Activated naive CD8-positive, alpha-beta T cell treated with anti-CD3 and anti-CD28 coated beads, Interleukin-2, amount 10 ng/mL, durations not matched to agents 7 days and 5 days (primary cell): ENCODE measurements around the gene ZSWIM3. TPM values are rescaled to one million over a fixed set of nuclear protein-coding genes. Genes with fewer than 3 reads are reported as not detected.
A peak's percentile ranks its signal among the peaks of the same experiment; 100 is the strongest.

Experiments used
- ATAC-seq: fragments of 150-1000 bp; cut with Tn5 transposase; one replicate; pipeline ENCODE4 v1.10.0; 2021; ENCODE audit warnings: low read depth, moderate library complexity
- POLR2A ChIA-PET: fragments of 350-600 bp; sonication (Branson Sonifier 250); formaldehyde crosslinking; loops from one replicate; lab custom pipeline; 2021; ENCODE audit warnings: antibody characterized with exemption; lab: Charles Lee
- DNase-seq: peaks from one replicate; pipeline ENCODE4 v3.0.0; 2021
- H3K27ac Mint-ChIP-seq: one replicate; pipeline ENCODE4 v1.8.0; 2022; ENCODE audit warnings: mild to moderate bottlenecking, mixed read lengths
- H3K27me3 Mint-ChIP-seq: one replicate; pipeline ENCODE4 v1.8.0; 2022; ENCODE audit warnings: mild to moderate bottlenecking, moderate library complexity, mixed read lengths
- H3K36me3 Mint-ChIP-seq: one replicate; pipeline ENCODE4 v1.8.0; 2021; ENCODE audit warnings: mild to moderate bottlenecking, mixed read lengths
- H3K4me1 Mint-ChIP-seq: one replicate; pipeline ENCODE4 v1.8.0; 2021; ENCODE audit warnings: mixed read lengths
- H3K4me3 Mint-ChIP-seq: one replicate; pipeline ENCODE4 v1.8.0; 2022; ENCODE audit warnings: mild to moderate bottlenecking, moderate library complexity, mixed read lengths
- H3K9me3 Mint-ChIP-seq: one replicate; pipeline ENCODE4 v1.8.0; 2021; ENCODE audit warnings: mixed read lengths
- total RNA-seq, 2 experiments: library from RNA; stranded (reverse); gene quantifications; one replicate each; pipeline ENCODE4 v1.2.3, GENCODE V29; 2021

ZSWIM3 gene
- 1 to 10 TPM; 5.3 to 5.7 TPM for total RNA-seq

GRCh38 chr20:45857114-45857881 lies at the start of gene ZSWIM3, which contains the start of gene ACOT8:
TSS of gene ZSWIM3 (plus strand) at chr20:45857614. CDS start at chr20:45857826, 212 bp downstream.
TSS of gene ACOT8 (minus strand) at chr20:45857392. CDS start at chr20:45857315, 77 bp downstream.
- POLR2A ChIA-PET, result interaction anchor here (0.8 to 3.8 kb wide), 17 partner anchors 9 to 113 kb away, joined by 3 to 33 read pairs (median 6); partner anchors contain the start of genes CTSA, NEURL2, PCIF1 and SNX21
- H3K27me3 Mint-ChIP-seq, result no peaks in the 10 kb centered on the region
- peak within 1 kb of the TSS; percentile 99 for H3K27ac Mint-ChIP-seq
- peak; percentile 97 for ATAC-seq
- peak within 1 kb of the TSS; percentile 94 for H3K4me3 Mint-ChIP-seq
- peaks cover 29% of the 10 kb centered on the region for H3K4me1 Mint-ChIP-seq
- peaks cover 13% of the 10 kb centered on the region for H3K36me3 Mint-ChIP-seq
- peak; percentile 79 for DNase-seq
- H3K9me3 Mint-ChIP-seq, result no peaks in the 10 kb centered on the region

GRCh38 chr20:45810191-45810970 lies 47.0 kb upstream of the ZSWIM3 start:
- H3K36me3 Mint-ChIP-seq, result peaks cover 45% of the 10 kb centered on the region
- POLR2A ChIA-PET, result no interaction called here
- H3K4me3 Mint-ChIP-seq, result no peak overlapping the region
- no peaks in the 10 kb centered on the region for H3K9me3 Mint-ChIP-seq
- peaks cover 18% of the 10 kb centered on the region for H3K4me1 Mint-ChIP-seq
- H3K27ac Mint-ChIP-seq, result peak overlapping the region; percentile 63
- ATAC-seq (no peak), DNase-seq (no peak)
- H3K27me3 Mint-ChIP-seq, result no peaks in the 10 kb centered on the region

- peaks cover 23% of the 10 kb centered on the region for H3K4me1 Mint-ChIP-seq
Measured at GRCh38 chr20:45812157-45813005, 45.0 kb upstream of the ZSWIM3 start, which contains the start of gene UBE2C. TSS of gene UBE2C (plus strand) at chr20:45812644. CDS start at chr20:45812696, 52 bp downstream.

GRCh38 chr20:45813006-45813340 lies 44.4 kb upstream of the ZSWIM3 start:
- Mint-ChIP-seq H3K4me3 (peak overlapping the region; percentile 92), H3K4me1 (peaks cover 23% of the 10 kb centered on the region), H3K36me3 (peaks cover 49% of the 10 kb centered on the region), H3K27me3 (no peaks in the 10 kb centered on the region), H3K9me3 (no peaks in the 10 kb centered on the region), H3K27ac (peak overlapping the region; percentile 87)
- no peak for DNase-seq
- no peak for ATAC-seq
- POLR2A ChIA-PET, result interaction anchor here (0.8 to 3.3 kb wide), 12 partner anchors 9 to 397 kb away, joined by 3 to 25 read pairs (median 6); partner anchors contain the start of genes ACOT8, CTSA, DNTTIP1 and NEURL2

More at GRCh38 chr20:45812157-45813005, 45.0 kb upstream of the ZSWIM3 start, which contains the start of gene UBE2C:
- H3K9me3 Mint-ChIP-seq, result no peaks in the 10 kb centered on the region
- H3K27ac Mint-ChIP-seq, result peak within 1 kb of the TSS; percentile 87
- H3K36me3 Mint-ChIP-seq, result peaks cover 47% of the 10 kb centered on the region
- peak within 1 kb of the TSS; percentile 92 for H3K4me3 Mint-ChIP-seq
- no peaks in the 10 kb centered on the region for H3K27me3 Mint-ChIP-seq
- DNase-seq, result peak; percentile 92
- ATAC-seq, result peak; percentile 100
- POLR2A ChIA-PET, result interaction anchor here (0.7 to 3.3 kb wide), 13 partner anchors 10 to 396 kb away, joined by 3 to 25 read pairs (median 6); partner anchors contain the start of genes ACOT8, CTSA, DNTTIP1 and NEURL2

- H3K36me3 Mint-ChIP-seq, result peaks cover 50% of the 10 kb centered on the region
- H3K4me1 Mint-ChIP-seq, result peaks cover 23% of the 10 kb centered on the region
- DNase-seq (no peak), ATAC-seq (no peak)
- POLR2A ChIA-PET, result interaction anchor here (0.9 to 3.3 kb wide), 10 partner anchors 11 to 397 kb away, joined by 3 to 25 read pairs (median 6); partner anchors contain the start of genes ACOT8, CTSA, DNTTIP1 and NEURL2
- peak overlapping the region; percentile 87 for H3K27ac Mint-ChIP-seq
- H3K27me3 Mint-ChIP-seq, result no peaks in the 10 kb centered on the region
- H3K4me3 Mint-ChIP-seq, result peak overlapping the region; percentile 92
- no peaks in the 10 kb centered on the region for H3K9me3 Mint-ChIP-seq
Measured at GRCh38 chr20:45813489-45813888, 43.9 kb upstream of the ZSWIM3 start.

DNA sequence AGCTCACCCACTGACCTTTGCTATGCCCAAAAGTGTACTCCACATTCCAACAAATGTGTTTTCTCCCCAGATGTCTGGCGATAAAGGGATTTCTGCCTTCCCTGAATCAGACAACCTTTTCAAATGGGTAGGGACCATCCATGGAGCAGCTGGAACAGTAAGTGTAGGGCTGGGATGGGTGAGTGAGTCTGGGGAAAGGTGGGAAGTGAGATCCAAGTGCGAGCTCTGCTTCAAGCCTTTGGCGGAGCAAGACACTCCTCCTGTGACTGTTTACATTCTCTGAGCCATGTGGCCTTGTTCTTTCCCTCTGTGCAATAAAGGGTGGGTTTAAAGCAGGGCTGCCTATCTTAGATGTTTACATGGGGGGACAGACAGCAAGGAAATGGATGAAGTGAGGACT lies 43.1 kb upstream of the ZSWIM3 start:
- Mint-ChIP-seq H3K4me1 (peaks cover 21% of the 10 kb centered on the region), H3K9me3 (no peaks in the 10 kb centered on the region), H3K27me3 (no peaks in the 10 kb centered on the region), H3K4me3 (peak overlapping the region; percentile 40), H3K36me3 (peaks cover 48% of the 10 kb centered on the region), H3K27ac (no peak overlapping the region)
- ATAC-seq (no peak), DNase-seq (no peak)
- POLR2A ChIA-PET, result interaction anchor here (1.6 to 3.3 kb wide), 4 partner anchors 23 to 120 kb away, joined by 6 to 25 read pairs (median 8); partner anchors contain the start of genes ACOT8, CTSA, DNTTIP1 and NEURL2

DNA sequence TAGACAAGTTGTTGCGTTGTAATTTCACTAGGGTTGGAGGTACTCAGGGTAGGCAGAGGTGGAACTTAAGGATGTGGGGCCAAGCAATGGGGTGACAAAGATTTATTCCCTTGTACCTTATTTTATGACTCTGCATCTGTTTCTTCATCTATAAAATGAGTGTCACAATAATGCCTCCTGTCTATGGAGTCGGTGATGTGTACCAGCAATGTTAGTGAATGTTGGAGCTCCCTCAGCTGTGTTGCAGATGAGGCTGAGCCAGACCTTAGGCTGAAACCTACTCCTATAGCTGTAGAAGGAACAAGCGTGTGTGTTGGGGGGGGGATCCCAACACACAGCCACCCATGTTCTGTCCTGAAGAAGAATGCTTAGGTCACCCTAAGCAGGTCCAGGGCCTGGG lies 40.5 kb upstream of the ZSWIM3 start:
- H3K4me1 Mint-ChIP-seq, result peaks cover 18% of the 10 kb centered on the region
- no peak overlapping the region for H3K4me3 Mint-ChIP-seq
- H3K27me3 Mint-ChIP-seq, result peaks cover 1% of the 10 kb centered on the region
- ATAC-seq (no peak), DNase-seq (no peak)
- POLR2A ChIA-PET, result interaction anchor here (1.3 to 1.5 kb wide), 2 partner anchors 10 to 147 kb away, joined by 4 to 5 read pairs; no protein-coding TSS in a partner anchor
- no peaks in the 10 kb centered on the region for H3K9me3 Mint-ChIP-seq
- no peak overlapping the region for H3K27ac Mint-ChIP-seq
- peaks cover 30% of the 10 kb centered on the region for H3K36me3 Mint-ChIP-seq

- Mint-ChIP-seq H3K27me3 (peaks cover 8% of the 10 kb centered on the region), H3K4me1 (peaks cover 17% of the 10 kb centered on the region), H3K9me3 (no peaks in the 10 kb centered on the region), H3K4me3 (no peak overlapping the region), H3K36me3 (peaks cover 29% of the 10 kb centered on the region), H3K27ac (no peak overlapping the region)
- POLR2A ChIA-PET, result interaction anchor here (1.3 to 1.5 kb wide), 3 partner anchors 10 to 146 kb away, joined by 4 to 5 read pairs (median 4); no protein-coding TSS in a partner anchor
- DNase-seq, result no peak
- no peak for ATAC-seq
Measured at GRCh38 chr20:45817376-45818194, 39.8 kb upstream of the ZSWIM3 start.

GRCh38 chr20:45818239-45818638 lies 39.2 kb upstream of the ZSWIM3 start:
- no peak overlapping the region for H3K4me3 Mint-ChIP-seq
- H3K4me1 Mint-ChIP-seq, result peaks cover 19% of the 10 kb centered on the region
- H3K27ac Mint-ChIP-seq, result no peak overlapping the region
- peaks cover 23% of the 10 kb centered on the region for H3K36me3 Mint-ChIP-seq
- POLR2A ChIA-PET, result interaction anchor here (1.3 to 1.4 kb wide), 2 partner anchors 10 to 145 kb away, joined by 4 to 5 read pairs; no protein-coding TSS in a partner anchor
- ATAC-seq, result no peak
- DNase-seq, result no peak
- H3K9me3 Mint-ChIP-seq, result no peaks in the 10 kb centered on the region
- peaks cover 13% of the 10 kb centered on the region for H3K27me3 Mint-ChIP-seq

DNA sequence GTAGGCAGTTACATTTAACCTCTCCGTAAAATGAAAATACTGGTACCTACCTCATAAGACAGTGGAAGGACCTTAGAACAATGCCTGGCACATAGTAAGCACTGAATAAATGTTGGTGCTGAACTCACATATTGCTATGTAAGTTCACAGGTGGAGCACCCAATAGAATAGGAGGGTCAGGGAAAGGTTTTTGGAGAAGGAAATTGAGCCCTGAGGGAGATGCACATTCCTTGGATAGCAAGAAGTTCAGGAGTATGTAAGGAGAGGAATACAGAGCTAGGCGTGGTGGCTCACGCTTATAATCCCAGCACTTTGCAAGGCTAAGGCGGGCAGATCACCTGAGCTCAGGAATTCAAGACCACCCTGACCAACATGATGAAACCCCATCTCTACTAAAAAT lies 37.9 kb upstream of the ZSWIM3 start:
- Mint-ChIP-seq H3K27me3 (peaks cover 25% of the 10 kb centered on the region), H3K27ac (no peak overlapping the region), H3K4me3 (no peak overlapping the region), H3K36me3 (peaks cover 19% of the 10 kb centered on the region), H3K4me1 (peaks cover 22% of the 10 kb centered on the region), H3K9me3 (no peaks in the 10 kb centered on the region)
- DNase-seq (no peak), ATAC-seq (no peak)
- POLR2A ChIA-PET, result no interaction called here

DNA sequence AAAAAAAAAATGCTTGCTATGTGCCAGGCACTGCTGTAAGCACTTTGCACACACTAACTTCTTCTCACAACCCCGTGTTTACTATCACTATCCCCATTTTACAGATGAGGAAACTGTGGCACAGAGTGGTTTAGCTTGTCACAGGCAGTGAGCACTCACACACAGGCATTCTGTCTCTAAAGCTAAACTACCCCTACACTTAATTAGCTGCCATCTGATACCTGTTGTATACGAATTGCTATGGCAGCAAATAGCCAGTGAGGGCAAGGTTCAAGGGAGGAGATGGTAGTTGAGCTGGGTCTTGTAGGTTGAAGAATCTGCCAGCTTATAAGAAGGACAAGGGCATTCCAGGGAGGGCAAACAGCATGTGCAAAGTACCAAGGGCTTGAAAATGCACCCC lies 35.5 kb upstream of the ZSWIM3 start:
- Mint-ChIP-seq H3K4me3 (no peak overlapping the region), H3K4me1 (peaks cover 21% of the 10 kb centered on the region), H3K36me3 (peaks cover 12% of the 10 kb centered on the region), H3K27me3 (peaks cover 31% of the 10 kb centered on the region), H3K27ac (no peak overlapping the region), H3K9me3 (no peaks in the 10 kb centered on the region)
- POLR2A ChIA-PET, result interaction anchor here (1.0 to 1.9 kb wide), 4 partner anchors 9 to 148 kb away, joined by 3 to 7 read pairs (median 6); partner anchors contain the start of genes ACOT8, SNX21, UBE2C and ZSWIM3
- DNase-seq (no peak), ATAC-seq (no peak)
